Panc1 (cell line): ENCODE data around the gene NOP53.

Experiments used
- POLR2AphosphoS5 ChIP-seq: IDR thresholded peaks from 2 replicates; pipeline ENCODE4 v1.6.1; 2012; ENCODE audit warnings: mild to moderate bottlenecking, low read depth, low read length, moderate library complexity
- TCF7L2 ChIP-seq: IDR thresholded peaks from 2 replicates; pipeline ENCODE4 v1.6.1; 2011; ENCODE audit warnings: mild to moderate bottlenecking, low read depth, low read length, inconsistent platforms
- TF ChIP-seq, protein P1 (sequence below): fragments of 450-650 bp; IDR thresholded peaks from 2 replicates; pipeline ENCODE4 v1.5.1; 2017; ENCODE audit warnings: mild to moderate bottlenecking

GRCh38 chr19:47768604-47769003 is 23.3 kb downstream of the NOP53 start:
- TF ChIP-seq TCF7L2, result no peak
- TF ChIP-seq, protein P1, sequence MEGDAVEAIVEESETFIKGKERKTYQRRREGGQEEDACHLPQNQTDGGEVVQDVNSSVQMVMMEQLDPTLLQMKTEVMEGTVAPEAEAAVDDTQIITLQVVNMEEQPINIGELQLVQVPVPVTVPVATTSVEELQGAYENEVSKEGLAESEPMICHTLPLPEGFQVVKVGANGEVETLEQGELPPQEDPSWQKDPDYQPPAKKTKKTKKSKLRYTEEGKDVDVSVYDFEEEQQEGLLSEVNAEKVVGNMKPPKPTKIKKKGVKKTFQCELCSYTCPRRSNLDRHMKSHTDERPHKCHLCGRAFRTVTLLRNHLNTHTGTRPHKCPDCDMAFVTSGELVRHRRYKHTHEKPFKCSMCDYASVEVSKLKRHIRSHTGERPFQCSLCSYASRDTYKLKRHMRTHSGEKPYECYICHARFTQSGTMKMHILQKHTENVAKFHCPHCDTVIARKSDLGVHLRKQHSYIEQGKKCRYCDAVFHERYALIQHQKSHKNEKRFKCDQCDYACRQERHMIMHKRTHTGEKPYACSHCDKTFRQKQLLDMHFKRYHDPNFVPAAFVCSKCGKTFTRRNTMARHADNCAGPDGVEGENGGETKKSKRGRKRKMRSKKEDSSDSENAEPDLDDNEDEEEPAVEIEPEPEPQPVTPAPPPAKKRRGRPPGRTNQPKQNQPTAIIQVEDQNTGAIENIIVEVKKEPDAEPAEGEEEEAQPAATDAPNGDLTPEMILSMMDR, result no peak
- no peak for TF ChIP-seq POLR2AphosphoS5
